H1 (cell line): ENCODE data around the gene AMIGO2.
"Not testable (repeated sequence)": the region's sequence is repeated elsewhere in the genome, so short reads cannot be mapped to it uniquely, and the experiment has no call there.

ENCODE experiments used
- BCL11A ChIP-seq, 2 experiments: IDR thresholded peaks; one replicate each; pipeline ENCODE4 v1.6.1; 2011; ENCODE audit warnings: low read depth in 2 of 2, low read length in 2 of 2, mild to moderate bottlenecking in 2 of 2
- BRCA1 ChIP-seq: IDR thresholded peaks from 2 replicates; pipeline ENCODE4 v1.6.1; 2012; ENCODE audit warnings: low read depth, low read length, improper control_type of control experiment
- CBX5 ChIP-seq: fragments of 300-800, 300-1000 bp; sonication (generic); IDR thresholded peaks from 2 replicates; pipeline ENCODE4 v1.7.1; 2016; ENCODE audit warnings: antibody characterized with exemption, low read length, low read depth
- CTCF ChIP-seq, 3 experiments: IDR thresholded peaks; 1 replicate in 2 of 3; 2 replicates in 1 of 3; pipeline versions ENCODE4 v1.5.1 to v1.6.1; 2011; ENCODE audit warnings: low read length in 3 of 3, mild to moderate bottlenecking in 3 of 3, inconsistent platforms in 2 of 3, low read depth in 1 of 3, moderate library complexity in 1 of 3; ENCODE audit not compliant: insufficient read depth in 1 of 3; ENCODE audit errors: control extremely low read depth in 1 of 3
- EP300 ChIP-seq, 2 experiments: IDR thresholded peaks; 1 replicate in 1 of 2; 2 replicates in 1 of 2; pipeline ENCODE4 v1.6.1; 2011 to 2012; ENCODE audit warnings: low read depth in 2 of 2, low read length in 2 of 2, mild to moderate bottlenecking in 2 of 2, borderline replicate concordance in 1 of 2, inconsistent platforms in 1 of 2, moderate library complexity in 1 of 2
- EZH2 ChIP-seq: fragments of 200-600 bp; sonication (generic); IDR thresholded peaks from 2 replicates; pipeline ENCODE4 v1.7.1; 2012; ENCODE audit warnings: low read depth, mild to moderate bottlenecking, moderate library complexity, low read length, inconsistent platforms; ENCODE audit not compliant: severe bottlenecking
- JUN ChIP-seq: IDR thresholded peaks from 2 replicates; pipeline ENCODE4 v1.6.1; 2011; ENCODE audit warnings: low read depth, mild to moderate bottlenecking, improper control_type of control experiment, low read length
- POLR2A ChIP-seq, 2 experiments: IDR thresholded peaks; 1 replicate in 1 of 2; 2 replicates in 1 of 2; pipeline ENCODE4 v1.6.1; 2011; ENCODE audit warnings: low read depth in 2 of 2, low read length in 2 of 2, mild to moderate bottlenecking in 2 of 2; ENCODE audit errors: control extremely low read depth in 1 of 2
- POLR2AphosphoS5 ChIP-seq: IDR thresholded peaks from 2 replicates; pipeline ENCODE4 v1.6.1; 2011; ENCODE audit warnings: low read depth, low read length
- RAD21 ChIP-seq, 2 experiments: IDR thresholded peaks in 1 of 2; conservative IDR thresholded peaks in 1 of 2; 2 replicates each; pipeline ENCODE4 v1.6.1; 2011; ENCODE audit warnings: low read depth in 2 of 2, low read length in 2 of 2, improper control_type of control experiment in 1 of 2, inconsistent platforms in 1 of 2, mild to moderate bottlenecking in 1 of 2, moderate library complexity in 1 of 2
- TBP ChIP-seq: IDR thresholded peaks from 2 replicates; pipeline ENCODE4 v1.6.1; 2011; ENCODE audit warnings: low read depth, low read length, improper control_type of control experiment

- not testable (repeated sequence) for TF ChIP-seq CTCF (IDR thresholded peaks at IDR 0.05; ENCODE audit: control extremely low read depth in 1 of 3, insufficient read depth in 1 of 3, low read depth in 1 of 3, low read length in 3 of 3); TBP; EZH2; POLR2A (IDR thresholded peaks at IDR 0.05; ENCODE audit: control extremely low read depth in 1 of 2, low read depth in 2 of 2, low read length in 2 of 2); BRCA1; BCL11A (IDR thresholded peaks at IDR 0.05; ENCODE audit: low read depth in 2 of 2, low read length in 2 of 2); EP300 (IDR thresholded peaks at IDR 0.05; ENCODE audit: borderline replicate concordance in 1 of 2, low read depth in 2 of 2, low read length in 2 of 2); JUN; CBX5; POLR2AphosphoS5; RAD21 (IDR thresholded peaks at IDR 0.05 in 1 of 2, conservative IDR thresholded peaks at IDR 0.05 in 1 of 2; ENCODE audit: low read depth in 2 of 2, low read length in 2 of 2)
These were observed 23.9 kb downstream of the AMIGO2 start for GRCh38 chr12:47055856-47056255.
